ENCODE measurements around the gene GLDN.

DNA sequence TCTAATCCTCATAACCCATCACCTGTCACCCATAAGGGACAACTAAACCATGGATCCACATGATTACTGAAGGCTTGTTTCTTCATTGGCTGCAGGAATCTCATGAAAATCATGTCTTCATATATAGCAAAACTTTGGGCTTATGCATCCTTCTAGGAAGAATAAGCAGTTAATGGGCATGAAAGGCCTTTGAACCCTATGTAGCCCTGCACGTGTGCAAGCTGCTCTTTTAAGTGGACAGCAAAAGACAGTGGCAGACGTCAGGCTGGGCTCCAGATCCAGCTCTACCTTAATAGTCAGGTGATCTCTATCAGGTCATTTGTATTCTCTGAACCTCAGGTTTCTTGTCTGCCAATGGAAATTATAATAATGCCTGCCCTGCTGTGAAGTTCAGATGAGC is 21.9 kb upstream of the GLDN start:
- TF ChIP-seq, protein P1, sequence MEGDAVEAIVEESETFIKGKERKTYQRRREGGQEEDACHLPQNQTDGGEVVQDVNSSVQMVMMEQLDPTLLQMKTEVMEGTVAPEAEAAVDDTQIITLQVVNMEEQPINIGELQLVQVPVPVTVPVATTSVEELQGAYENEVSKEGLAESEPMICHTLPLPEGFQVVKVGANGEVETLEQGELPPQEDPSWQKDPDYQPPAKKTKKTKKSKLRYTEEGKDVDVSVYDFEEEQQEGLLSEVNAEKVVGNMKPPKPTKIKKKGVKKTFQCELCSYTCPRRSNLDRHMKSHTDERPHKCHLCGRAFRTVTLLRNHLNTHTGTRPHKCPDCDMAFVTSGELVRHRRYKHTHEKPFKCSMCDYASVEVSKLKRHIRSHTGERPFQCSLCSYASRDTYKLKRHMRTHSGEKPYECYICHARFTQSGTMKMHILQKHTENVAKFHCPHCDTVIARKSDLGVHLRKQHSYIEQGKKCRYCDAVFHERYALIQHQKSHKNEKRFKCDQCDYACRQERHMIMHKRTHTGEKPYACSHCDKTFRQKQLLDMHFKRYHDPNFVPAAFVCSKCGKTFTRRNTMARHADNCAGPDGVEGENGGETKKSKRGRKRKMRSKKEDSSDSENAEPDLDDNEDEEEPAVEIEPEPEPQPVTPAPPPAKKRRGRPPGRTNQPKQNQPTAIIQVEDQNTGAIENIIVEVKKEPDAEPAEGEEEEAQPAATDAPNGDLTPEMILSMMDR (conservative IDR thresholded peaks at IDR 0.05; ENCODE audit: low read depth in 2 of 2): no peak
- TF ChIP-seq, protein P2, sequence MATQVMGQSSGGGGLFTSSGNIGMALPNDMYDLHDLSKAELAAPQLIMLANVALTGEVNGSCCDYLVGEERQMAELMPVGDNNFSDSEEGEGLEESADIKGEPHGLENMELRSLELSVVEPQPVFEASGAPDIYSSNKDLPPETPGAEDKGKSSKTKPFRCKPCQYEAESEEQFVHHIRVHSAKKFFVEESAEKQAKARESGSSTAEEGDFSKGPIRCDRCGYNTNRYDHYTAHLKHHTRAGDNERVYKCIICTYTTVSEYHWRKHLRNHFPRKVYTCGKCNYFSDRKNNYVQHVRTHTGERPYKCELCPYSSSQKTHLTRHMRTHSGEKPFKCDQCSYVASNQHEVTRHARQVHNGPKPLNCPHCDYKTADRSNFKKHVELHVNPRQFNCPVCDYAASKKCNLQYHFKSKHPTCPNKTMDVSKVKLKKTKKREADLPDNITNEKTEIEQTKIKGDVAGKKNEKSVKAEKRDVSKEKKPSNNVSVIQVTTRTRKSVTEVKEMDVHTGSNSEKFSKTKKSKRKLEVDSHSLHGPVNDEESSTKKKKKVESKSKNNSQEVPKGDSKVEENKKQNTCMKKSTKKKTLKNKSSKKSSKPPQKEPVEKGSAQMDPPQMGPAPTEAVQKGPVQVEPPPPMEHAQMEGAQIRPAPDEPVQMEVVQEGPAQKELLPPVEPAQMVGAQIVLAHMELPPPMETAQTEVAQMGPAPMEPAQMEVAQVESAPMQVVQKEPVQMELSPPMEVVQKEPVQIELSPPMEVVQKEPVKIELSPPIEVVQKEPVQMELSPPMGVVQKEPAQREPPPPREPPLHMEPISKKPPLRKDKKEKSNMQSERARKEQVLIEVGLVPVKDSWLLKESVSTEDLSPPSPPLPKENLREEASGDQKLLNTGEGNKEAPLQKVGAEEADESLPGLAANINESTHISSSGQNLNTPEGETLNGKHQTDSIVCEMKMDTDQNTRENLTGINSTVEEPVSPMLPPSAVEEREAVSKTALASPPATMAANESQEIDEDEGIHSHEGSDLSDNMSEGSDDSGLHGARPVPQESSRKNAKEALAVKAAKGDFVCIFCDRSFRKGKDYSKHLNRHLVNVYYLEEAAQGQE (IDR thresholded peaks at IDR 0.05; ENCODE audit: unreplicated experiment): no peak
- TF ChIP-seq JUNB (IDR thresholded peaks at IDR 0.05; ENCODE audit: unreplicated experiment) (no peak), EZH2 (IDR thresholded peaks at IDR 0.05; ENCODE audit: low read depth, unreplicated experiment) (no peak), CREB1 (CRISPR knock-in tag; IDR thresholded peaks at IDR 0.05; ENCODE audit: low read depth) (no peak), POLR2AphosphoS5 (IDR thresholded peaks at IDR 0.05; ENCODE audit: low read depth) (no peak), STAT1 (IDR thresholded peaks at IDR 0.05; ENCODE audit: unreplicated experiment) (no peak), EZH2phosphoT487 (IDR thresholded peaks at IDR 0.05; ENCODE audit: unreplicated experiment) (no peak)
- TF ChIP-seq, protein P3, sequence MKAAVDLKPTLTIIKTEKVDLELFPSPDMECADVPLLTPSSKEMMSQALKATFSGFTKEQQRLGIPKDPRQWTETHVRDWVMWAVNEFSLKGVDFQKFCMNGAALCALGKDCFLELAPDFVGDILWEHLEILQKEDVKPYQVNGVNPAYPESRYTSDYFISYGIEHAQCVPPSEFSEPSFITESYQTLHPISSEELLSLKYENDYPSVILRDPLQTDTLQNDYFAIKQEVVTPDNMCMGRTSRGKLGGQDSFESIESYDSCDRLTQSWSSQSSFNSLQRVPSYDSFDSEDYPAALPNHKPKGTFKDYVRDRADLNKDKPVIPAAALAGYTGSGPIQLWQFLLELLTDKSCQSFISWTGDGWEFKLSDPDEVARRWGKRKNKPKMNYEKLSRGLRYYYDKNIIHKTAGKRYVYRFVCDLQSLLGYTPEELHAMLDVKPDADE (IDR thresholded peaks at IDR 0.05): no peak

Measured in GM23338 (cell line).